ENCODE data around the gene SMAD1.

DNA sequence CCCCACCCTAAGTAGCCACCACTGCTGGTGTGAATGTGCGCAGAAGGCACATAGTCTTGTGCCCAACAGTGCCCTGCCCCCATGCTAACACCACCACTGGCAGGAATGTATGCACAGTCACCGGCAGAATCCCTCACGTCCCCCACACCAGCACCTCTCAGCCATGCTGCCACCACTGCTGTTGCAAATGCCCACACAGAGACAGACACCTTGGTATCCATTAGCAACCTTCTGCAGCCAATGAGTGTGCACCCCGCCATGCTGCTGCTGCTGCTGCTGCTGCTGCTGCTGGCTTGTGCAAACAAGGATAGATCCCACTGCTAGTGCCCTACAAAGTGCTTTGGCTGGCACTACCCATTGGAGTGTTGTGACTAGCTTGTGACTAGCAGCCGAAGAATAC lies 85.1 kb downstream of the SMAD1 start:
- TF ChIP-seq, protein P1, sequence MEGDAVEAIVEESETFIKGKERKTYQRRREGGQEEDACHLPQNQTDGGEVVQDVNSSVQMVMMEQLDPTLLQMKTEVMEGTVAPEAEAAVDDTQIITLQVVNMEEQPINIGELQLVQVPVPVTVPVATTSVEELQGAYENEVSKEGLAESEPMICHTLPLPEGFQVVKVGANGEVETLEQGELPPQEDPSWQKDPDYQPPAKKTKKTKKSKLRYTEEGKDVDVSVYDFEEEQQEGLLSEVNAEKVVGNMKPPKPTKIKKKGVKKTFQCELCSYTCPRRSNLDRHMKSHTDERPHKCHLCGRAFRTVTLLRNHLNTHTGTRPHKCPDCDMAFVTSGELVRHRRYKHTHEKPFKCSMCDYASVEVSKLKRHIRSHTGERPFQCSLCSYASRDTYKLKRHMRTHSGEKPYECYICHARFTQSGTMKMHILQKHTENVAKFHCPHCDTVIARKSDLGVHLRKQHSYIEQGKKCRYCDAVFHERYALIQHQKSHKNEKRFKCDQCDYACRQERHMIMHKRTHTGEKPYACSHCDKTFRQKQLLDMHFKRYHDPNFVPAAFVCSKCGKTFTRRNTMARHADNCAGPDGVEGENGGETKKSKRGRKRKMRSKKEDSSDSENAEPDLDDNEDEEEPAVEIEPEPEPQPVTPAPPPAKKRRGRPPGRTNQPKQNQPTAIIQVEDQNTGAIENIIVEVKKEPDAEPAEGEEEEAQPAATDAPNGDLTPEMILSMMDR (IDR thresholded peaks at IDR 0.05; ENCODE audit: low read length): no peak
- TF ChIP-seq EZH2 (optimal IDR thresholded peaks at IDR 0.05; ENCODE audit: low read depth, low read length): no peak

Data from MM.1S (cell line).